NOMO-1 treated with DMSO at 0.1 percent for 48 hours (cell line): Measurements from ENCODE around the gene MAPKBP1.

Experiments used
- DNase-seq: peaks from one replicate; lab custom pipeline; 2025; ENCODE audit not compliant: unreplicated experiment; lab: John Stamatoyannopoulos, UW

MAPKBP1 gene

DNA sequence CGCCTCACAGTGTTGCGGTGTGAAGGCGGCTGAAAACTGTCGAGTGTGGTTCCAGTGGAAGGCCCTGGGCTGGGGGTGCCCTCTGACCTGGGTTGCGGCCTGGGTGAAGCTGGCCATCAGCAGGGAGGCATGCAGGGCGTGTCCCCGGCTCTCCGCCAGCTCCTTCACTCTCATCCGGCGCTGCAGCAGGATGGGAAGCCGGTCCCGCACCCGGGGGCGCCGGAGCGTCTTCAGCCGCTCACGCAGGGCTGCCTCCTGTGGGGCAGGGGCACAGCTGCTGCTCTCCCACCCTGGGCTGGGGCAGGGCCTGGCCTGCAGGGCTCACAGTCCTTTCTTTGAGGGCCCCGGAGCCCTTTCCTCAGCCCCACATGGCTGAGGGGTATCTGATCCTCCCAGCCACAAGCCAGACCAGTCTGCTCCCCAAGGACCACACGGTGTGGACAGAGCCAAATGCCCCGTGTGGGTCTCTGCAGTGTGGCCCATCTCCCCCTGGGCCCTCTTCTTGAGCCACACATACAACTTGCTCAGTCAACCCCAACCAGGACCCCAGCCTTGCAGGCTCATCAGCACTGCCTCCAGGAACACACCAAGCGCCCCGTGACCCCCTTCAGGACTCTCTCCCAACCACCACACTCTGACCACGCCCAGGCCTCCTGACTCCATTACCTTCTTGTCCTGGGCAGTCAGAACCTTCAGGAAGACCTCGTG, 92.7 kb downstream of the MAPKBP1 start:
- no peak for DNase-seq

DNA sequence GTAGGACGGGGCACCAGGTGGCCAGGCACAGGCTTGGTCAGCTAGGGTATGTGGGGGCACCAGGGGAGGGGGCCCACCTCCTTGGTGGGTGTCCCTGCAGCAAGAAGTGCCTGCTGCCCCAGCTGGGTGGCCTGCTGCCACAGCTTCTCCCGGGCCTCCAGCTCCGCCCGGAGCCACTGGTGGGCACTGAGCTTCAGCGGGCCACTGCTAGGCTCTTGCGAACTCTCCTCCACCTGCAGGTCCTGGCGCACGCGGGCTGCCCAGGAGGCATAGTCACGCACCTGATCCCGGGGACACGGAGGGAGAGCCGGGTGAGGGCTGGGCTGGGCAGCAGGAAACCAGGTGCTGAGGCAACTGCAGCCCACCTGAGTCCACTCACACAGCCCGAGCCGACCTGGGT, 94.0 kb downstream of the MAPKBP1 start:
- DNase-seq = no peak

DNA sequence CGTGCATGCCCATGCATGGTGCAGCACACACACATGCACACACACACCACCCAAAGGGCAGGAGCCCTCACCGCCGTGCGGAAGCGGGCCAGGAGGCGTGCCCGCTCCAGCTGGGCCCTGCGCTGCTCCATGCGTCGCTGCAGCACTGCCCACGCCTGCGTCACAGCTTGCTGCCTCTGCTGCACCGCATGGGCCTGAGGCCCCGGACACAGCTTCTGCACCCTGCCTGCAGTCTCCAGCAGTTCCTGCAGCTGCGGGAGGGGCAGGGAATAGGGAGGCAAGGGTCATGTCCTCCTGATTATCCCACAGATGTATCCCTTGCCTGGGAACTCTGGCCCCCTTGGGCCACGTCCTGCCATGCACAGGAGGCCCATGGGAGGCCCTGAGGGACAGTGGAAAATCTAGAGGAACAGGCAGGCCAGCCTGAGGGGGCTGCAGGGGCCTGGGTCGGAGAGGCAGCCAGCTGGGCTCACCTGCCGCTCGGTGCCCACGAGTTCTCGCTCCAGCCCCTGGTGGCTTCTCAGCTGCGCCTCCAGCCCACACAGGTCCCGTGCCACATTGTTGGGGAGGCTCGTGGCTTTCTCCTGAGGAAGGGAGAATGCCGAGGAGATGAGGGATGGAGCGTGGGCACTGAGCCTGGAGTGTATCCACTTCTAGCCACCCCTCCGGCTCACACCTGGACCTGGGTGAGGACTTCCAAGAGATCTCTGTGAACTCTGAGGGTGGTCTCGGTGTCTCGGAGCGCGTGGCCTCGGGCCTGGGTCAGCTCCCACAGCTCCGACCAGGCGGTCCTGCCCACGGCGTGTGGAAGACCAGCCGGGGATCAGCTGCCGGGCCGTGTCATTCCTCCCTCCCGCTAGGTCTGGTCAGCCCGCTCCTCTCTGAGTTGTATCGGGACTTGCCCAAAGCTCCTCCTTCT, 95.7 kb downstream of the MAPKBP1 start:
- DNase-seq = no peak

DNA sequence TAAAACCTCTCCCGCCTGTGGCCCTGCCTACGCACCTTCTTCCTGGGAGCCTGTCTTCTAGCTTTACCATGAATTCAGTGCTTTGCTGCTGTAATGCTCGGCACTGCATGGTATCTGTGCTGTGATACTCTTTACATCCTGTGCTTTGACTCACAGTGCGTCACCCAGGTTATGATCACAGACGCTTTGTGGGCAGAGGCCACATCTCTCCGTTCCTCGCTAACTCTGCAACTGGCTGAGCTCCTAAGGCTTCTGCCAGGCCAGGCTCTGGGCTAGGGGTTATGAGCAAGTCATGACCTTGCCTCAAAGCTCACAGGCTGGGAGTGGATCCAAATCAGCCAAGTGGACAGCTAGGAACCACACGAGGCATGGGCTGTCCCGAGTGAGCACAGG, 96.4 kb downstream of the MAPKBP1 start:
- no peak for DNase-seq

DNA sequence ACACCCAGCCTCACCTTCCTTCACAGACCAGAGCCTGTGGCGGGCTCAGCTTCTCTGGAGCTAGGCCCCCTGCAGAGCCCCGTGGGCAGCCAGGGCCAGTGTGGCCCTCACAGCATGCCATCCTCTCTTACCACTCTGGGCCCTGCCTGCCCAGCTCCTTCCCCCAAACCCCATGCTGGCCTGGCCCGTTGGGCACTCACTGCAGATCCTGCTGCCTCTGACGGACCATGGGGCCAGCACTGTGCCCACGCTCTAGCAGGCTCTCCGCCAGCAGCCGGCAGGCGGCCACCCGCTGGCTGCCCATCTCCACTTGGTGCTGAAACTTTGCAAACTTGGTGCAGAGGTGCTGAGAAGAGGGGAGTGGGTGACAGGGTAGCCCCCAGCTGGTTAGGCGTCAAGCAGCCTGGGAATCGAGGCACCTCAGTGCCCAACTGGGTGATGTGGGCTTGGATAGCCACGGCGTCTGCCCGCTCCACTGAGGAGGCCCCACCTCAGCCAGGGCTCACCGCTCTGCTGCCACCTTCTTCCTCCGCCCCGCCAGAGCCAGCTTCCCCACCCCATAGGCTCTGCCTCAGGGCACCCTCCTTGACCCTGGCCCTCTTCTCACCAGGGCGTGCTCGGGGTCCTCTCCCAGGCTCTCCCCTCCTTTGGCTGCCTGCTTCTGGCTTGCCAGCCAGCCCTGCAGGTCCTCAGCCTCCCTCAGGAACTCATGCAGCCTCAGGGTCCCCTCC, 97.1 kb downstream of the MAPKBP1 start:
- no peak for DNase-seq

DNA sequence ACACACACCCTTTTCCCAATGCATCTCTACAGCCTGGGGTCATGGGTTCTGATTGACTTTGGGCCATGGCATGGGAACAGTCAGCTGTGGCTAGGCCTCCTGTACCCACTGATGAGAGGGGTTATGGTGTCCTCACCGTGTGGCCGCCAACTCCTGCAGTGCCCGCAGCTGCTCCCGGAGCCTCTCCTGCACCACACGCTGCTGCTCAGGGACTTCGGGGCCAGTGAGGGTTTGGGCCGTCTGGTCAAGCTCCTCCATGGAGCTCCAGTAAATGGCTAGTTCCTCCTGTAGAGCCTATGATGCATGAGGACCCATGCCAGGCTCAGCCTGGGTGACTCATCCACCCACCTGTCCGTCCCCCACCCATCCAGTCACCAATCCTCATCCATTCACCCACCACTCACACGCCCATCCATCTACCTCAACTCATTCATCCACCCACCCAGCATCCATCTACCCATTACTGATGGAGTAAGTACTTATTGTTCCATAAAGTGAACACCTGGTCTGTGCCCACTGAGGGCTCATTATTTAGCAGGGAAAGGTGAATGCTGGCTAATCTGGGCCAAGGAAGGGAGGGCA, 98.0 kb downstream of the MAPKBP1 start:
- no peak for DNase-seq

DNA sequence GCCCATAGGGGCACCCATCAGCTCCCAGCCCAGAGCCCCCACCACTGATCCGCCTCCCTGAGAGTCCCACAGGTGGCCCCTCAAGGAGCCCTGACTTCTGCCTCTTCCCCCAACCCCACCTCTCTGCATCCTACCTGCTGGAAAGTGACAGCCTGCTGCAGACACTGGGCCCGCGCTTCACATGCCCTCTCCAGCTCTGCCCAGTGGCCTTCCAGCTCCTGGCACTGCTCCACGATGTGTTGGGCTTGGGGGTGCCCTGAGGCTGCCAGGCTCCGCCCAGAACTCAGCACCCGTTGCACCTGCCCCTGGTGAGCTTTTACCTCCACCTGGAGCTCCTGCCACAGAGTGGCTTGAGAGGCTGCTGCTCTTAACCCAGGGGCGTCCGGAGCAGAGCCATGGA, 99.4 kb downstream of the MAPKBP1 start:
- no peak for DNase-seq

DNA sequence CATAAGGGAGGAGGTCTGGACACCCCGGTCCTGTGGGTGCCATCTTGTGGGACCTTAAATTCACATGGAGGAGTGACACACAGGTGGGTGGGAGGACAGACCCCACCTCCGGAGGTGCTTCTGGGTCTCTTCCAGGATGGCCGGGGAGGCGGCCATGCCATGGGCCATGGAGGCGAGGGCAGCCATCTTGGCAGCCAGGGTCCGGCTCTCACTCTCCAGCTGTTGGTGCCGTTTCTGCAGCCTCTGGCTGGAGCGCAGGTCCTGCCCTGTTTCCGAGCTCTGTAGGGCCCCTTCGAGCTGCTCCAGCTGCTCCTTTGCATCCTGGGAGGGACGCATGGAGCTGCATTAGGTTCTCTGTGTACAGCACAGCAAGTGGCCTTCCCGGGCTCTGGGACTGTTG, 100.5 kb downstream of the MAPKBP1 start:
- no peak for DNase-seq

DNA sequence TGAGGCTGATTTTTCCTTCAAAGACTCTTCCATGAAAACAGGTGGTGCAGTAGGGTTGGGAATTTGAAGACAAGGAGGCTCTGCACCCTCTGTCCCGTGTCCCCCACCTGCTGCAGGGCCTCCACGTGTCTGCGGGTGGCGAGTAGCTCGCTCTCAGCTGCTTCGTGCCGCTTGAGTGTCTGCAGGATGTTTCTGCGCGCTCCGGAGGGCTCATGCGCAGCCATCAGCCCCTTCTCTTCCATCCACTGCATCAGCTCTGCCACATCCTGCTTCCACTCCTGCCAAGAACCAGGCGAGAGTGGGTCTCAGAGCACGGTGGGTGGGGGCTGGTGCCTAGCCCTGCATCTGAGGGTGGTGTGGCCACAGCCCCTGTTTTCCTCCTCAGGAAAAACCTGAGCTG, 101.7 kb downstream of the MAPKBP1 start:
- no peak for DNase-seq

DNA sequence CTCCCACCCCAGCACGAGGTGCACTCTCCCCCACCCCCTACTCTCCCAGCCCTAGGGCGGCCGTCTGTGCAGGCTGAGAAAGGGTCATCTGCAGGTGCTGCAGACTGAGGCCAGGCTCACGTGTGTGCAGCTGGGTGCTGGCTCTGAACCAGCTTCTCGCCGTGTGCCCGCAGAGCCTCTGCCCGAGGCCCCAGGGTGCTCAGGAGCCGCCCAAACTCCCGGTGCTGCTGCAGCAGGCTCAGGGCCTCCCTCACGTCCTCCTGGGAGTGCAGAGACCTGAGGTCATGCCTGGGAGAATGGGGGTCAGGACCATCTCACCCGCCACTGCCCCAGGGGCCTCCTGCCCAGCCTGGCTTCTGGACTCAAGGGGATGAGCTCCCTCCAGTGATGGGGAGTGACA, 102.4 kb downstream of the MAPKBP1 start:
- no peak for DNase-seq
